ENCODE measurements around the gene KPTN. TPM values are rescaled to one million over a fixed set of nuclear protein-coding genes. Genes with fewer than 3 reads are reported as not detected.

The KPTN gene
- total and polyA plus RNA-seq, 4 donors = 2.3 to 6.0 (median 4.0) TPM

DNA sequence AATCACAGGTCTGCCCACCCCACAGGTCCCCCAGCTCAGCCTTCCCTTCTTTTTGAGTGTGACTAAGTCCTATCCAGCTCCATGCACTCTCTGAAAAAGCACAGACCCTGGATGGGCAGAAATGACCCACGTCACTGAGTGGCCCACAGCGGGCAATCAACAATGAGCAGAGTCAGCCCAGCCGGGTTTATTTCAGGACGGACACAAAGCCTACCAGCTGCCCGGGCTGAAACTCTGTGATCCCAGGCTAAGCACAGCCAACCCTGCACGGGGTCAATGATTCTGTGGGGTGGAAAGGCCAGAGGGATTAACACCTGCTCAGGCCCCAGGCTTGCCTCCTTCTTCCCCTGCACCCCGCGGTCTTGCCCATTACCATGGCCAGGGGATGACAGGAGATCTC is 22.4 kb upstream of the KPTN start:
- TF ChIP-seq, protein P1, sequence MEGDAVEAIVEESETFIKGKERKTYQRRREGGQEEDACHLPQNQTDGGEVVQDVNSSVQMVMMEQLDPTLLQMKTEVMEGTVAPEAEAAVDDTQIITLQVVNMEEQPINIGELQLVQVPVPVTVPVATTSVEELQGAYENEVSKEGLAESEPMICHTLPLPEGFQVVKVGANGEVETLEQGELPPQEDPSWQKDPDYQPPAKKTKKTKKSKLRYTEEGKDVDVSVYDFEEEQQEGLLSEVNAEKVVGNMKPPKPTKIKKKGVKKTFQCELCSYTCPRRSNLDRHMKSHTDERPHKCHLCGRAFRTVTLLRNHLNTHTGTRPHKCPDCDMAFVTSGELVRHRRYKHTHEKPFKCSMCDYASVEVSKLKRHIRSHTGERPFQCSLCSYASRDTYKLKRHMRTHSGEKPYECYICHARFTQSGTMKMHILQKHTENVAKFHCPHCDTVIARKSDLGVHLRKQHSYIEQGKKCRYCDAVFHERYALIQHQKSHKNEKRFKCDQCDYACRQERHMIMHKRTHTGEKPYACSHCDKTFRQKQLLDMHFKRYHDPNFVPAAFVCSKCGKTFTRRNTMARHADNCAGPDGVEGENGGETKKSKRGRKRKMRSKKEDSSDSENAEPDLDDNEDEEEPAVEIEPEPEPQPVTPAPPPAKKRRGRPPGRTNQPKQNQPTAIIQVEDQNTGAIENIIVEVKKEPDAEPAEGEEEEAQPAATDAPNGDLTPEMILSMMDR (IDR thresholded peaks at IDR 0.05; ENCODE audit: low read depth, low read length, missing input control) = no peak
- TF ChIP-seq FOXA1 (IDR thresholded peaks at IDR 0.05) (no peak), EGR1 (IDR thresholded peaks at IDR 0.05; ENCODE audit: low read depth in 2 of 2) (no peak), HNF4A (conservative IDR thresholded peaks at IDR 0.05) (no peak), HNF4G (IDR thresholded peaks at IDR 0.05) (no peak), RXRA (IDR thresholded peaks at IDR 0.05) (no peak), SP1 (IDR thresholded peaks at IDR 0.05) (no peak), REST (IDR thresholded peaks at IDR 0.05) (no peak)
- TF ChIP-seq, protein P2, sequence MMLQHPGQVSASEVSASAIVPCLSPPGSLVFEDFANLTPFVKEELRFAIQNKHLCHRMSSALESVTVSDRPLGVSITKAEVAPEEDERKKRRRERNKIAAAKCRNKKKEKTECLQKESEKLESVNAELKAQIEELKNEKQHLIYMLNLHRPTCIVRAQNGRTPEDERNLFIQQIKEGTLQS (IDR thresholded peaks at IDR 0.05) = no peak
- Histone ChIP-seq H3K27me3 (ENCODE audit: control insufficient read depth in 4 of 4, insufficient read depth in 4 of 4, low read length in 3 of 4) (no peaks in the 10 kb centered on the region), H3K36me3 (ENCODE audit: control insufficient read depth in 4 of 4, insufficient read depth in 3 of 4, low read depth in 1 of 4, low read length in 3 of 4) (peaks cover 0 to 23% (median 19%) of the 10 kb centered on the region in 4 donors), H3K4me3 (ENCODE audit: low read depth in 1 of 3, low read length in 3 of 3) (no peak overlapping the region), H3K9me3 (ENCODE audit: control insufficient read depth in 4 of 4, low read length in 3 of 4) (no peaks in the 10 kb centered on the region), H3K27ac (ENCODE audit: low read depth in 1 of 2, low read length in 2 of 2) (no peak overlapping the region), H3K9ac (ENCODE audit: low read depth in 1 of 2, low read length in 2 of 2) (no peak overlapping the region), H3K4me1 (ENCODE audit: control insufficient read depth in 4 of 4, insufficient read depth in 4 of 4, low read length in 3 of 4) (peaks cover 19 to 57% (median 45%) of the 10 kb centered on the region in 4 donors)
- 75% methylated on average over 8 of the region's 8 CpGs for WGBS
- no peak for DNase-seq (ENCODE audit: low spot score)

GRCh38 chr19:47505506-47505905 is 21.5 kb upstream of the KPTN start:
- Histone ChIP-seq H3K27me3 (ENCODE audit: control insufficient read depth in 4 of 4, insufficient read depth in 4 of 4, low read length in 3 of 4) (no peaks in the 10 kb centered on the region), H3K4me1 (ENCODE audit: control insufficient read depth in 4 of 4, insufficient read depth in 4 of 4, low read length in 3 of 4) (peaks cover 16 to 48% (median 35%) of the 10 kb centered on the region in 4 donors), H3K4me3 (ENCODE audit: low read depth in 1 of 3, low read length in 3 of 3) (no peak overlapping the region), H3K9me3 (ENCODE audit: control insufficient read depth in 4 of 4, low read length in 3 of 4) (no peaks in the 10 kb centered on the region), H3K27ac (ENCODE audit: low read depth in 1 of 2, low read length in 2 of 2) (no peak overlapping the region), H3K36me3 (ENCODE audit: control insufficient read depth in 4 of 4, insufficient read depth in 3 of 4, low read depth in 1 of 4, low read length in 3 of 4) (peaks cover 5 to 33% (median 23%) of the 10 kb centered on the region in 4 donors), H3K9ac (ENCODE audit: low read depth in 1 of 2, low read length in 2 of 2) (no peak overlapping the region)
- 51% methylated on average over 6 of the region's 6 CpGs for WGBS
- no peak for TF ChIP-seq SP1 (IDR thresholded peaks at IDR 0.05)
- TF ChIP-seq, protein P3, sequence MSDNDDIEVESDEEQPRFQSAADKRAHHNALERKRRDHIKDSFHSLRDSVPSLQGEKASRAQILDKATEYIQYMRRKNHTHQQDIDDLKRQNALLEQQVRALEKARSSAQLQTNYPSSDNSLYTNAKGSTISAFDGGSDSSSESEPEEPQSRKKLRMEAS (IDR thresholded peaks at IDR 0.05) = no peak
- no peak for TF ChIP-seq RAD21 (IDR thresholded peaks at IDR 0.05)
- TF ChIP-seq HNF4A (conservative IDR thresholded peaks at IDR 0.05) = no peak
- TF ChIP-seq GABPA (IDR thresholded peaks at IDR 0.05 in 1 of 2, conservative IDR thresholded peaks at IDR 0.05 in 1 of 2) = no peak
- TF ChIP-seq TAF1 (conservative IDR thresholded peaks at IDR 0.05) = no peak
- DNase-seq (ENCODE audit: low spot score) = no peak

All from liver (tissue), 9 donors.